PC-9 (cell line): ENCODE measurements around the gene VAC14. TPM values are rescaled to one million over a fixed set of nuclear protein-coding genes. Genes with fewer than 3 reads are reported as not detected.
"Not testable (repeated sequence)": the region's sequence is repeated elsewhere in the genome, so short reads cannot be mapped to it uniquely, and the experiment has no call there.

Experiments
- BruUV-seq: library from RNA; stranded (reverse); fragments of 400-500 nt; replicated peaks from 2 replicates; lab custom pipeline; 2021; lab: Mats Ljungman, UMichigan
- CTCF ChIA-PET: fragments of 300-600 bp; sonication (Branson Sonifier 250); formaldehyde crosslinking; loops from one replicate; lab custom pipeline; 2022; ENCODE audit warnings: antibody characterized with exemption; lab: Charles Lee
- POLR2A ChIA-PET: fragments of 300-600 bp; sonication (Branson Sonifier 250); formaldehyde crosslinking; loops from one replicate; lab custom pipeline; 2022; ENCODE audit warnings: antibody characterized with exemption; ENCODE audit not compliant: unreplicated experiment; lab: Charles Lee
- DNase-seq, 2 experiments: peaks; one replicate each; pipeline versions ENCODE4 v3.0.0 to v3.0.0-alpha.2; 2015 to 2022; ENCODE audit warnings: mixed read lengths in 1 of 2
- H2AFZ ChIP-seq: fragments of 200-600 bp; sonication (generic); 2 replicates; pipeline ENCODE4 v1.8.1; 2017; ENCODE audit warnings: antibody characterized with exemption
- H3F3A ChIP-seq: fragments of 200-600 bp; sonication (generic); 2 replicates; pipeline ENCODE4 v1.8.1; 2017; ENCODE audit warnings: antibody characterized with exemption, mild to moderate bottlenecking, low read depth; ENCODE audit not compliant: insufficient read depth
- H3K27ac ChIP-seq: fragments of 200-600 bp; sonication (generic); 2 replicates; pipeline ENCODE4 v1.6.1; 2016; ENCODE audit warnings: mixed run types
- H3K27me3 ChIP-seq: fragments of 200-600 bp; sonication (generic); 2 replicates; pipeline ENCODE4 v1.6.1; 2016; ENCODE audit warnings: low read depth, mixed run types; ENCODE audit not compliant: insufficient read depth
- H3K36me3 ChIP-seq: fragments of 200-600 bp; sonication (generic); 2 replicates; pipeline ENCODE4 v1.6.1; 2016; ENCODE audit warnings: low read depth, mixed run types
- H3K4me1 ChIP-seq: fragments of 200-600 bp; sonication (generic); replicated peaks from 2 replicates; pipeline ENCODE4 v1.6.1; 2016; ENCODE audit warnings: mixed run types; ENCODE audit not compliant: insufficient read depth
- H3K4me2 ChIP-seq: fragments of 200-600 bp; sonication (generic); 2 replicates; pipeline ENCODE4 v1.6.1; 2017; ENCODE audit warnings: mixed run types
- H3K4me3 ChIP-seq: fragments of 200-600 bp; sonication (generic); 2 replicates; pipeline ENCODE4 v1.6.1; 2016; ENCODE audit warnings: mixed run types
- H3K79me2 ChIP-seq: fragments of 200-600 bp; sonication (generic); 2 replicates; pipeline ENCODE4 v1.6.1; 2017; ENCODE audit warnings: low read depth, mixed run types
- H3K9me2 ChIP-seq: fragments of 200-600 bp; sonication (generic); 2 replicates; pipeline ENCODE4 v1.8.1; 2017; ENCODE audit warnings: mild to moderate bottlenecking; ENCODE audit not compliant: insufficient read depth
- H3K9me3 ChIP-seq: fragments of 200-600 bp; sonication (generic); 2 replicates; pipeline ENCODE4 v1.8.1; 2016; ENCODE audit warnings: low read depth; ENCODE audit not compliant: insufficient read depth
- H4K20me1 ChIP-seq: fragments of 200-600 bp; sonication (generic); 2 replicates; pipeline ENCODE4 v1.8.1; 2017; ENCODE audit not compliant: insufficient read depth
- CTCF ChIP-seq: fragments of 200-600 bp; sonication (generic); conservative IDR thresholded peaks from 2 replicates; pipeline ENCODE4 v1.6.1; 2017; ENCODE audit warnings: mixed run types, antibody characterized with exemption, mild to moderate bottlenecking, moderate library complexity
- EZH2 ChIP-seq: fragments of 200-600 bp; sonication (generic); IDR thresholded peaks from 2 replicates; pipeline ENCODE4 v1.8.0; 2017; ENCODE audit warnings: antibody characterized with exemption, low read depth
- intact Hi-C: fragments of 100-400 bp; cut with micrococcal nuclease; formaldehyde crosslinking; loops from one replicate; pipeline ENCODE4 v1.10.0; 2022; ENCODE audit not compliant: unreplicated experiment
- total RNA-seq: library from RNA; stranded (reverse); gene quantifications from 2 replicates; pipeline ENCODE4 v1.2.3, GENCODE V29; 2021

VAC14 gene
- total RNA-seq, 1 experiment from 2014 or later: 46.8 TPM

- no TSS peak for BruUV-seq
- no peak for DNase-seq
- POLR2A ChIA-PET: no interaction called here
- Histone ChIP-seq H3K4me1 (peaks cover 37% of the 10 kb centered on the region), H3K27ac (no peak overlapping the region), H3K9me2 (no peaks in the 10 kb centered on the region), H3K9me3 (no peaks in the 10 kb centered on the region), H3K4me2 (no peak overlapping the region), H3F3A (peaks cover 26% of the 10 kb centered on the region), H3K36me3 (peaks cover 10% of the 10 kb centered on the region), H3K4me3 (no peak overlapping the region), H4K20me1 (no peaks in the 10 kb centered on the region), H2AFZ (no peak overlapping the region), H3K27me3 (no peaks in the 10 kb centered on the region), H3K79me2 (no peaks in the 10 kb centered on the region)
- TF ChIP-seq CTCF (no peak), EZH2 (no peak)
- intact Hi-C loops: no loop called here
- CTCF ChIA-PET: no interaction called here
Observed at GRCh38 chr16:70743791-70744190, 57.2 kb downstream of the VAC14 start.

GRCh38 chr16:70742967-70743366, 58.0 kb downstream of the VAC14 start:
- H3K36me3 ChIP-seq, H2AFZ ChIP-seq, H3K27me3 ChIP-seq, H3K4me2 ChIP-seq, H3K79me2 ChIP-seq, H3K9me3 ChIP-seq, POLR2A ChIA-PET, CTCF ChIA-PET, BruUV-seq, H3K4me3 ChIP-seq, DNase-seq, intact Hi-C loops, H4K20me1 ChIP-seq, H3K9me2 ChIP-seq, H3K27ac ChIP-seq: not testable (repeated sequence)
- Histone ChIP-seq H3K4me1 (peaks cover 30% of the 10 kb centered on the region), H3F3A (peaks cover 21% of the 10 kb centered on the region)

- peaks cover 10% of the 10 kb centered on the region for H3K36me3 ChIP-seq
- no peak overlapping the region for H3K27ac ChIP-seq
- no peak overlapping the region for H3K4me2 ChIP-seq
- no peak overlapping the region for H3K4me3 ChIP-seq
- ChIA-PET CTCF (no interaction called here), POLR2A (no interaction called here)
- peaks cover 9% of the 10 kb centered on the region; the same call in 1 of the 2 replicates for H3F3A ChIP-seq
- intact Hi-C loops: no loop called here
- H2AFZ ChIP-seq: no peak overlapping the region
- TF ChIP-seq EZH2: no peak
- no peak for TF ChIP-seq CTCF
- no peaks in the 10 kb centered on the region for H3K9me2 ChIP-seq
- H3K27me3 ChIP-seq: no peaks in the 10 kb centered on the region
- H3K4me1 ChIP-seq: peaks cover 18% of the 10 kb centered on the region
- no TSS peak for BruUV-seq
- no peaks in the 10 kb centered on the region for H3K9me3 ChIP-seq
- H3K79me2 ChIP-seq: no peaks in the 10 kb centered on the region
- no peak for DNase-seq
- H4K20me1 ChIP-seq: no peaks in the 10 kb centered on the region
Observed at GRCh38 chr16:70741783-70742125, 59.2 kb downstream of the VAC14 start.
